GM18498 (cell line): Measurements from ENCODE around the gene CNOT11.
"Not testable (repeated sequence)": the region's sequence is repeated elsewhere in the genome, so short reads cannot be mapped to it uniquely, and the experiment has no call there.

Source experiments
- ATAC-seq: cut with Tn5 transposase; IDR thresholded peaks from one replicate; pipeline ENCODE4 v1.9.1; 2021; ENCODE audit warnings: mild to moderate bottlenecking, moderate library complexity; ENCODE audit not compliant: unreplicated experiment

CNOT11 gene

DNA sequence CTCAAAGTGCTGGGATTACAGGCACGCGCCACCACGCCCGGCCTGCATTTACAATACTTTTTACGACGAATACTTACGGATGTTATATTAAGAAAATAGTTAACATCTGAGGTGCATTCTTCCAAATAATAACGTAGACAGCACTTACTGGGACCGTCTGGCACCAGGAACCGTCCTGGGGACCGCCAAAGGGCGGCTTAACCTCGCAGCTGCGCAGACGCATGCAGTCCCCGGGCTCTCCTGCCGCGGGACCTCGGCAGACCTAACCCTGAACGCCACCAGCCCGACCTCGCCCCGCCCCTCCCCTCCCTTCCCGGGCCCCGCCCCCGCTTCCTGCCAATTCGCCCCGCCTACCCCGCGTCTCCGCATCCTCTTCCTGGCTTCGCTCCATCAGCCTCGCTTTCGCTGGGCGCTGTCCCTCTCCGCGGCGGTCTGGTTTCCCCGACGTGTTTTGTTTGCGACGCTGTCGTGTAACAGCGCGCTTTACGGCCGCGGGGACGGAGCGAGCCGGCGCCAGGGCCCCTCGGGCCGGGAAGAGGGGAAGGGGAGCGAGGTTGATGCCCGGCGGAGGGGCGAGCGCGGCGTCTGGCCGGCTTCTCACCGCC lies at the start of gene CNOT11:
CNOT11 (plus strand) TSS at position 479 of the 605 bp plus-strand sequence; CDS start at position 558, 79 bp downstream.
- peak; percentile 86 for ATAC-seq

DNA sequence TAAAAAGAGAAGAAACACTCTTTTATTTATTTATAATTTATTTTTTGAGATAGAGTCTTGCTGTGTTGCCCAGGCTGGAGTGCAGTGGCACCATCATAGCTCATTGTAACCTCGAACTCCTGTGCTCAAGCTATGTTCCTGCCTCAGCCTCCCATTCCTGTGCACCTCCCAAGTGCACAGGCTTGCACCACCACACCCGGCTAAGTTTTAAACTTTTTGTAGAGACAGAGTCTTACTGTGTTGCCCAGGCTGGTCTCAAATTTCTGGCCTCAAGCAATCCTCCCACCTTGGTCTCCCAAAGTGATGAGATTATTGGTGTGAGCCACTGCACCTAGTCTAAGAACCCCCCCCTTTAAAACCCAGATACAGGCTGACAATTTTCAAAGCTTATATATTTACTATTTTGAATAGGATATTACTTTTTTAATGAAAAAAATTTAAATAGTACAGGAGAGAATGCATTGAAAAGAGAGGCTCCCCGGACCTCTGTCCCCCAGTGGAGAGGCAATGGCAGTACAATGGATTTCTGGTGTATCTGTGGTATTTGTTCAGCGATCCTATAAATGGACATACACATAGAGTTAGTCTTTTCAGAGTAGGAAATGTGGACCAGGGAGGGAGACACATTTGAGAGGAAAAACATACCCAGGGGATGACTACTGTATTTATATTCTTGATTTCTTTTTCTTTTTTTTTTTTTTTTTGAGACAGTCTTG lies 48.1 kb upstream of the CNOT11 start:
- no peak for ATAC-seq

DNA sequence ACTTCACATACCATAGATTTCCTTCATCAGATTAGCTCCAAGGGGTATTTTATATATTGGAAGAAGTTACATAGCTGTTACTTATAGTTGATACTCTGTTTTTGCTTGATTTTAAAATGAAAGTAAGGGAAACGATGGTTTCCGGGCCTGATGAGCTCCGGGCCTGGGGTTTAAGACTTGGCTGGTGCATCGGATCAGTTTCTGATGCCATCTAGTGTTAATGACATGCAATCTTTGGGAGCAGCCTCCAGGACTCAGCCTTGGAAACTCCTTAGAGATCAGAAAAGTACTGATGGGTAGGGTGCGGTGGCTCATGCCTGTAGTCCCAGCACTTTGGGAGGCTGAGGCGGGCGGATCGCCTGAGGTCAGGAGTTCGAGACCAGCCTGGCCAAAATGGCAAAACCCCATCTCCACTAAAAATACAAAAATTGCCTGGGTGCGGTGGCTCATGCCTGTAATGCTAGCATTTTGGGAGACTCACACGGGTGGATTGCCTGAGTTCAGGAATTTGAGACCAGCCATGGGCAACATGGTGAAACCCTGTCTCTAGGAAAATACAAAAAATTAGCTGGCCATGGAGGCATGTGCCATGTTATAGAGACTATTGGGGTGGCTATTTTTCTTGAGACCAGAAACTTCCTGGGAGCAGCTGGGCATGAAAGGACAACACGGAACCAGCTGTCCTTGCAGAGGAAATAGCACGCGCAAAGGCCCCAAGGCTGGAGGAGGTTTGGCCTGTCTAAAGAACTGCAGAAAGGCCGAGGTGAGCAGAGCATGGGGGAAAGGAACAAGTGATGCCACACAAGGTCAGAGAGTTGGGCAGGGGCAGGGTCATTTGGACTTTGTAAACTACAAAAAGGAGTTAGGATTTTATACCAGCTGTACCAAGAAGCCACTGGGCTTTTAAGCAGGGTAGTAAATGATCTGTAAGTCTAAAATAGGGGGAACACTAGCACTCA lies 46.9 kb upstream of the CNOT11 start:
- no peak for ATAC-seq

DNA sequence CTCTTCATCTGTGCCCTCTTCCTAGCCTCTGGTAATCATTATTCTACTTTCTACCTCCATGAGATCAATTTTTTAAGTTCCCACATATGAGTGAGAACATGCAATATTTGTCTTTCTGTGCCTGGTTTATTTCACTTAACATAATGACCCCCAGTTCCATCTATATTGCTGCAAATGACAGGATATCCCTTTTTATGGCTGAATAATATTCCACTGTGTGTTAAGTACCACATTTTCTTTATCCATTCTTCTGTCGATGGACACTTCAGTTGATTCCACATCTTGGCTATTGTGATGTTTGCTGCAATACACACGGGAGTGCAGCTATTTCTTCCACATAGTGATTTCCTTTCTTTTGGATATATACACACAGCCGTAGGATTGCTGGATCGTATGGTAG lies 43.9 kb upstream of the CNOT11 start:
- ATAC-seq = no peak

DNA sequence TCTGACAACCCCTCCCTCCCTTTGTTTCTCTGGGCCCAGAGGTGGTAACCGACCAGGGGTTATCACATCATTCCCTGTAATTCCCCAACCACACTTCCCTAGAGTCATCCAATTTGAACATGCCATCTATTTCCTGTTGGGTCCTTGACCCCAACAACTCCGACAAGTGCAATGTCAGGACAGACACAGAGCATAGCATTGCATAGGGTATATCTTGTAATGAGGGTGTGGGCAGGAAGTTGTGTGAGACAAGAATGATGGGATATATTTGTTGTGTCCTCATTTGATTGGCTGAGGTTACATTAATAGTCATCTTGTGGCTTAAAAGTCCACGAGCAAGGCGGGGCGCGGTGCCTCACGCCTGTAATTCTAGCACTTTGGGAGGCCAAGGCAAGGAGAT lies 33.4 kb upstream of the CNOT11 start:
- no peak for ATAC-seq

DNA sequence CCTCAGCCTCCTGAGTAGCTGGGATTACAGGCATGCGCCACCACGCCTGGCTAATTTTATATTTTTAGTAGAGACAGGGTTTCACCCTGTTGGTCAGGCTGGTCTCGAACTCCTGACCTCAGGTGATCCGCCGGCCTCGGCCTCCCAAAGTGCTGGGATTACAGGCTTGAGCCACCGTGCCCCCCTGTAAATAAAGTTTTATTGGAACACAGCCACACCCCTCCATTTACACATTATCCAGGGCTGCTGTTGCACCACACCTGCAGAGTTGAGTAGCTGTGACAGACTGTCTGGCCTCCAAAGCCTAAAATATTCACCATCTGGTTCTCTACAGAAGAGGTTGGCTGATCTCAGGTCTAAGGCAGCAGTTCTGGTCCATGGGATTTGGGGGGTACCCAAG lies 32.6 kb upstream of the CNOT11 start:
- ATAC-seq = not testable (repeated sequence)

DNA sequence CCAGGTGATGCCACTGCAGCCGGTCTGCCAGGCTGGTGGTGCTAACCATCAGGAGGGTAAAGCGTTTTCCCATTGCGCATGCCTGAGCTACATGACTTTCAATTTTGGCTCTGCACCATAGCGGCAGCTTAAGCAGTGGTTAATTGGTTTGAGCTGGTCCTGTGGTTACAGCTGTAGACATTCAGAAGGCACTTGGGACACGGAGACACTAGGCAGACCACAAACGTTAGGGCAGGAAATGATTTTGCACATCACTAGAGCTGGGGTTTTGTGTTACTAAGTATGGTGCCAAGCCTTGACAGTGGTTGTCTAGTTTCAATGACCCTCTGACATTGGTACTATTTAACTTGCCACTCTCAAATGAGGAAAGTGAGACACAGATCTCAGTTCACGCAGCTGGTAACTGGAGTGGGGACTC lies 28.9 kb upstream of the CNOT11 start:
- peak; percentile 99 for ATAC-seq

DNA sequence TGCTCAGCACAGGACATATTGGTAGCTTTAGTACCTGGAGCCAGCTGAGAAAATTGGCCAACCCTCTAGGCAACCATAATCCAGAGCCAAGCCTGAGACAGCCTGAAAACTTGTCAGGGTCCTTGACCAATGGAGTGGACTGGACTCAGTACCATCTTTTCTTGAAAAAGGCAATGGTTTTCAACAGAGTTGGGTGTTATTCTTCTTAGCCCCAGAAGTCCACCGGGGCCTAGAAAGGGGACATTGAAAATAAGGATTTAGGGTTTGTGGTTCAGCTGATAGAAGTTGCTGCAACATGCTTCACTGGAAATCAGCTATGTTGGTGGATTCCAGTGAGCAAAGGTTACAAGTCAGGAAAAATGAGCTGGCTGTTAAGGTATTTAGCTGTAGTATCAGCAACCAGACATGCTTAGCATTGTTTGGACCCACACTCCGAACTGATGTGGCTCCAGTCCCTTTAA lies 22.1 kb upstream of the CNOT11 start:
- no peak for ATAC-seq

DNA sequence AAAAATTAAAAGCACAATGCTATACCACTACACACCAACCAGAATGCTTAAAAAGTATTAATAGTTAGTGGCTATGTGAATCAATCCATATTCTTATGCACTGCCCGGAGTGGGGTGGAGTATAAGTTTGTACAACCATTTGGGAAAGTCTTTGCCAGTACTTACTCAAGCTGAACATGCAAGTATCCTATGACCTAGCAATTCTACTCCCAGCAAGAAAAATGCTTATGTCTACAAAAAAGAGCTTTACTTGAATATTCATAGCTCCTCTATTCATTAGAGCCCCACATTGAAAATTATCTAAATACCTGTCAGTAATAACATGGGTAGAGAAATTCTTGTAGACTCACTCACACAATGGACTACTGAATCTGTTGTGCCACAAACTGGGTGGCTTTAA lies 21.4 kb upstream of the CNOT11 start:
- ATAC-seq = no peak

DNA sequence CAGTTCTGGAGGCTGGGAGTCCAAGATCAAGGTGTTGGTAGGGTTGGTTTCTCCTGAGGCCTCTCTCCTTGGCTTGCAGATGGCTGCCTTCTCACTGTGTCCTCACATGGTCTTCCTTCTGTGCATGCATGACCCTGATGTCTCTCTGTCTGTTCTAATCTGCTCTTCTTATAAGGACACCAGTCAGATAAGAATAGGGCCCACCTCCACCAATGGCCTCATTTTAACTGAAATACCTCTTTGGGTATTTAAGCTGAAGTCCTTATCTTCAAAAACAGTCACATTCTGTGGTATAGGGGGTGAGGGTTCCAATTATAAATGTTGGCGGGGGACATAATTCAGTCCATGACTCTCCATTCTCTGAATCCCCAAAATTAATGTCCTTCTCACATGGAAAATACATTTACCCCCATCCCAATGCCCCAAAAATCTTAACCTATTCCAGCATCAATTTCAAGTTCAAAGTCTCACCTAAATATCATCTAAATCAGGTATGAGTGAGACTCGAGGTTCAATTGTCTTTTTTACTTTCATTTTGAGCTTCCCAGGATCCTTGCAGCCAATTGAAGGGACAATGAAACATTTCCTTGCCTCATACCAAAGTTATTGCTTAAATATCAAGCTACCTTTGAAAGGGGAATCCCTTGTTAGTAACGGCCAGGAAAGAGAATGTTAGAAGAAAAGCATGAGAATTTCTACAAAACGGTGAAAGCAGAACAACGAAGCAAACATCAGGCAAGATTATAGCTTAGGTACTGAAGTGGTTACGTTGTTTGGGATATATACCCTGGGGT lies 20.6 kb upstream of the CNOT11 start:
- ATAC-seq = no peak

DNA sequence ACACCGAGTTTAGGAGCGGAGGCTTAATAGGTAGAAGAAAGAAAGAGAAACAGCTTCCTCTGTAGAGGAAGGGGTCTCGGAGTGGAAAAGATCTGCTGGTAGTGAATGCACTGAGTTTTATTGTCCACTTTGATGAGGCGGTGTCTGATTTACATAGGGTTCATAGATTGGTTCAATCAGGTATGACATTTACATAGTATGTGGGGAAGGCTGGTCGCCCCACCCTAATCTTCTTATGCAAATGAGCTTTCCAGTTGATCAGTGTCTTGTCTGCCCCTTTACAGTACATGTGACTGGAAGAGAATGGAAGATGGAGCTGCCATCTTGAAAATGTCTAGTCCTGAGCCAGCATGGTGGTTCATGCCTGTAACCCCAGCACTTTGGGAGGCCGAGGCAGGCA lies 19.9 kb upstream of the CNOT11 start:
- ATAC-seq = no peak

DNA sequence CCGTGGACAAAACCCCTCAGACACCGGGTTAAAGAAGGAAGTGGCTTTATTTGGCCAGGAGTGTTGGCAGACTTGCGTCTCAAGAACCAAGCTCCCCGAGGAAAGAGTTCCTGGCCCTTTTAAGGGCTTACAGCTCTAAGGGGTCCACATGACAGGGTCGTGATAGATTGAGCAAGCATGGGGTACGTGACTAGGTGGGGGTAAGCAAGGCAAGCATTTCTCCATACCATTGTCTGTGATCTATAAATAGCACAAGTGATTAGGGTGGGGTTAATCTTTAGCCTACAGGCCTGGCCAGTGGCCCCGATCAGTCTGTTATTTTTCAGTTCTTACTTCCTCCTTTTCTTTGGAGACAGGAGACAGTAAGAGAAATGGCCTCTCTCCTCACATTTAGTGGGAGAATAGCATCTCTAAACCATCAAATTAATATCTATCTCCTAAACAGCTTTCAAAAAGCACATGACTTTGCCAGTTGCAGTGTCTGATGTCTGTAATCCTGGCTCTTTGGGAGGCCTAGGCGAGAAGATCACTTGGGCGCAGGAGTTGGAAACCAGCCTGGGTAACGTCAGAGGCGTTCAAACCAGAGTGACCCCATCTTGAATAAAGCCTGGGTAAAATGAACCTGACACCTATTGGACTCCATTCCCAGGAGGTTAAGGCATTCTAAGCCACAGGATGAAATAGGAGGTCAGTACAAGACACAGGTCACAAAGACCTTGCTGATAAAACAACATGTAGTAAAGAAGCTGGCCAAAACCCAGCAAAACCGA lies 18.3 kb upstream of the CNOT11 start:
- ATAC-seq = no peak

DNA sequence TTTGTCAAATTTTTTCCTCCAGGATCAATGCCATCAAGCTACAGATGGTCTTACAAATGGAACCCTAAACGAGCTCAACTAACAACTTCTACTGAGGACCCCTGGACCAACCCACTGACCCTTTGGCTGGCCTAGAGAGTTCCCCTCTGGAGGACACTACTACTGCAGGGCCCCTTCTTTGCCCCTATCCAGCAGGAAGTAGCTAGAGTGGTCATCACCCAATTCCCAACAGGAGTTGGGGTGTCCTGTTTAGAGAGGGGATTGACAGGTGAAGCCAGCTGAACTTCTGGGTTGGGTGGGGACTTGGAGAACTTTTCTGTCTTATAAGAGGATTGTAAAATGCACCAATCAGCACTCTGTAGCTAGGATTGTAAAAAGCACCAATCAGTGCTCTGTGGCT lies 16.7 kb upstream of the CNOT11 start:
- ATAC-seq = not testable (repeated sequence)

DNA sequence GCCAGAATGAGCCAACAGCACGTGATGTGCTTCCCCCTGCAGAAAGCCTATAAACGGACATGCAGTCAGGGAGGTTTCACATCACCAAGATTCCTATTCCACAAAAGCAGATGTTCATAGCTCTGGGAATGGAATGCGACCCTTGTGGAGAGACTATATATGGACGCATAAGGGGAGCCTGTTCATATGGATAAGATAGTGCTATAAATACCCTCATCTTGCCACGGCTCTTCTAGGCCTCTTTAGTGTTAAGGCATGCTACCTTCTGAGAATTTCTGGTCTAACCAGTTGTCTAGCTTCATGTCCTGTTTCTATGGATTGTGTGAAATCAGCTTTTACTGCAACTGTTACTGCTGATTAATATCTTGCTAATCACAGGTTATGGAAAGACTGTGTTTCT lies 14.7 kb upstream of the CNOT11 start:
- ATAC-seq = not testable (repeated sequence)

DNA sequence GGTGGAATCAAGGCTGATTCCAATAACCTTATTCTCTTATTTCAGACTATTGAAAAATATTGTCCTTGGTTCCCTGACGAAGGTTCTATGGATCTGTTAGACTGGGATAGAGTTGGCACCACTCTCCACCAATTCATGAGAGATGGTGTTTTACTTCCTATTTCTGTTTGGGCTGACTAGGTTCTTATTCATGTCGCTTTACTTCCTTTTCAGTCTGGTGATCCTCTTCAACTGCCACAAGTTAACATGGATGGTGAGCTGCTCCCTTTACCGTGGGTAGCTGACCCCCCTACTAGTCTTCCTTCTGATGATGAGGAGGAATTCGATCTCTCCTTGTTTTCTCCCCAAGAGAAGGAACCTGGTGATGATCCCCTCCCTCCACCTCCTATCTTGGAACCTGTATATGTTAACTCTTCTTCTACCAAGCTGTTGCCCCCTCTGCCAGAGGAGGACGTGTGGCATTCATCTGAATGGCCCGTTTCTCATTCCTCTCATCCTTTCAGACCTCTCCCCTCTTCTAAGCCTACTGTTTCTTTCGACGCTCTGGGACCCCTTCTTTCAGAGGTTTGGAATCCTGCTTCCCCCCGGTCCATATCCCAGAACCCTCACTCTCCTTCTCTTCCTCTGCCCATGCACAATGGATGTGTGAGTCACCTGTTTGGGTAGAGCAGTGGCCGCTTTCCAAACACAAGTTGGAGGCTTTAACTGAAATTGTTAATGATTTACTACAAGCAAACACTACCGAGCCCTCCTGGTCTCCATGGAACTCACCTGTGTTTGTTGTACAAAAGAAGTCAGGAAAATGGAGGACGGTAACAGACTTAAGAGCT lies 13.5 kb upstream of the CNOT11 start:
- no peak for ATAC-seq

DNA sequence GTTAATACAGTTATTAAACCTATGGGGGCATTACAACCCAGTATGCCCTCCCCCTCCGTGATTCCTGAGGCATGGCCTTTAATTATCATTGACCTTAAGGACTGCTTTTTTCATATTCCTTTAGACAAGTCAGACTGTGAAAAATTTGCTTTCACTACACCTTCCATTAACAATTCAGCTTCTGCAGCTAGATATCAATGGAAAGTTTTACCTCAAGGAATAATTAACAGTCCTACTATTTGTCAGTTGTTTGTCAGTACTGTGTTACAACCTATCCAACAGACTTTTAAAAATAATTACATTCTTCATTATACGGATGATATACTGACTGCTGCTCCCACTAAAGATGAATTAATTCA lies 12.9 kb upstream of the CNOT11 start:
- ATAC-seq = not testable (repeated sequence)

DNA sequence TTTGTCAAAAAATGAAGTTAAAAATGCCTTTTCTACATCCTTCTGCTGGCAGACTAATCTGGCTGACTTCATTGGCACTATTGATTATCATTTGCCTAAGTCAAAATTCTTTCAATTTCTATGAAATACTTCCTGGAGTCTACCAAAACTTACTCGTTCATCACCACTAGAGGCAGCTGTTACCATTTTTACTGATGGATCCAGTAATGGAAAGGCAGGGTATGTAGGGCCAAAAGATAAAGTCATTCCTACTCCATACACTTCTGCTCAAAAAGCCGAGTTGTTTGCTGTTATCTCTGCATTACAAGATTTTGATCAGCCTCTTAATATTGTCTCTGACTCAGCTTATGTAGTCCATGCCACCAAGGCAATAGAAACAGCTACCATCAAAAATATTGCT lies 12.0 kb upstream of the CNOT11 start:
- not testable (repeated sequence) for ATAC-seq

DNA sequence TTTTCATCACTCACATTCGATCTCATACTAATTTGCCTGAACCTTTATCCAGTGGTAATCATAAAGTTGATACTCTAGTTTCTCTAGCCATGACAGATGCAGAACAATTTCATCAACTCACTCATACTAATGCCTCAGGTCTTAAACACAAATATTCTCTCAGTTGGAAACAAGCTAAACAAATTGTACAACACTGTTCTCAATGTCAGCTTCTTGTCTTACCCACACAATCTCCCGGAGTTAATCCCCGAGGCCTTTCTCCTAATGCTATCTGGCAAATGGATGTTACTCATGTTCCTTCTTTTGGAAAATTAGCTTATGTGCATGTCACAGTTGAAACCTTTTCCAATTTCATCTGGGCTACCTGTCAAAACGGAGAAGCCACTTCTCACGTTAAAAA lies 11.5 kb upstream of the CNOT11 start:
- ATAC-seq = no peak

DNA sequence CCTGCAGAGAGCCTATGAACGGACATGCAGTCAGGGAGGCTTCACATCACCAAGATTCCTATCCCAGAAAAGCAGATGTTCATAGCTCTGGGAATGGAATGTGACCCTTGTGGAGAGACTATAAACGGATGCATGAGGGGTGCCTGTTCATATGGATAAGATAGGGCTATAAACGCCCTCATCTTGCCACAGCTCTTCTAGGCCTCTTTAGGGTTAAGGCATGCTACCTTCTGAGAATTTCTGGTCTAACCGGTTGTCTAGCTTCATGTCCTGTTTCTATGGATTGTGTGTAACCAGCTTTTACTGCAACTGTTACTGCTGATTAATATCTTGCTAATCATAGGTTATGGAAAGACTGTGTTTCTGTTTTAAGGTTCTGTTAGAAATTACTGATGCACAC lies 8.3 kb upstream of the CNOT11 start:
- ATAC-seq = not testable (repeated sequence)
